Tibial artery (tissue), 4 donors: ENCODE results near the gene MSGN1.
"Not testable (repeated sequence)": the region's sequence is repeated elsewhere in the genome, so short reads cannot be mapped to it uniquely, and the experiment has no call there.

ENCODE experiments used
- DNase-seq, 2 donors: peaks; one replicate each; pipeline ENCODE4 v3.0.0-alpha.2; 2019
- H3K27ac ChIP-seq, 2 donors: fragments of 200-600 bp; sonication (generic) in 1 of 2; 1 replicate in 1 of 2; 2 replicates in 1 of 2; pipeline ENCODE4 v1.5.1; 2018 to 2019; ENCODE audit warnings: mild to moderate bottlenecking in 1 of 2
- H3K27me3 ChIP-seq, 2 donors: fragments of 200-600 bp; sonication (generic) in 1 of 2; one replicate each; pipeline versions ENCODE4 v1.5.1 to v1.6.0; 2016 to 2019
- H3K36me3 ChIP-seq, 3 donors: fragments of 200-600 bp; sonication (generic) in 2 of 3; one replicate each; pipeline ENCODE4 v1.5.1; 2016 to 2019; ENCODE audit warnings: mild to moderate bottlenecking in 2 of 3
- H3K4me1 ChIP-seq, 4 donors: fragments of 200-600 bp; sonication (generic) in 2 of 4; 1 replicate in 3 of 4; 2 replicates in 1 of 4; pipeline ENCODE4 v1.5.1; 2016 to 2019
- H3K4me3 ChIP-seq, 2 donors: fragments of 200-600 bp; sonication (generic) in 1 of 2; 1 replicate in 1 of 2; 2 replicates in 1 of 2; pipeline ENCODE4 v1.5.1; 2018 to 2019; ENCODE audit warnings: mild to moderate bottlenecking in 2 of 2
- H3K9me3 ChIP-seq, 3 donors: fragments of 200-600 bp; sonication (generic) in 1 of 3; one replicate each; pipeline ENCODE4 v1.5.1; 2016 to 2019
- intact Hi-C: fragments of 100-400 bp; cut with DNase I; formaldehyde crosslinking; loops from one replicate; pipeline ENCODE4 v1.15.0; 2023; ENCODE audit warnings: low total_unique reads
- TF ChIP-seq, protein P1 (sequence below), 2 experiments: fragments of 200-600 bp in 1 of 2; fragments of 450-650 bp in 1 of 2; IDR thresholded peaks; one replicate each; pipeline ENCODE4 v1.5.1; 2017 to 2019; ENCODE audit warnings: antibody characterized with exemption in 2 of 2, mild to moderate bottlenecking in 1 of 2, moderate library complexity in 1 of 2

Gene MSGN1

DNA sequence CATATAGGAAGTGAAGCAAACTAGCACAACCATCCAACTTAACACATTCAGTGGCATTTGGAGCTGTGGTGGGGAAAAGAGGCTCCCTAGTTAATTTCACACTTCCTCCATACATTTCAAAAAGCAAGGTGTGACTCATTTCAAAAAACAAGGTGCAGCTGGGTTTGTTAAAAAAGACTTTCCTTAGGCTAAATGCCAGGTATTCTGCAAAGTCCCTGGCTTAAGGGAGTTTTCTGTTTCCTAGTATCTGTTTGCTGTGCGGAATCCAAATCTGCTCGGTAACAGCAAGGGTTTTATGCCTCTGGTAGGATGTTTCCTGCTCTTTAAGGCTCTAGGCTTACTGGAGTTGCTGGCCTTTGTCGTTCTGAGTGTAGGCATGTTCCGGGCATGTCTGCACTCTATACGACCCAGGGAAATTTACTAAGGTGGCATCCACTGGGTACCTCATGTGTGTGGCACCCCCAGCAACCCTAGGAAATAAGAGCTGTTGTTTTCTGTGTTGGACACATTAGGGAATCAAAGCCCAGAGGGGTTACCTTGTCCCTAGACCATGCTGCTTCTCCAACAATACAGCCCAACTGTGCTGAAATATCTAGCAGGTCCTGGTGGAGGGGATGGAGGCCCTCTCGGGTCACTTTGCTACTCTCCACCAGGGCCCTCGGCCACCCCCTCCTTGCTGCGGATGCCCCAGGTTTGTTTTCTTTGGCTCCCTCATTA lies 634 bp upstream of the MSGN1 start:
- TF ChIP-seq, protein P1, sequence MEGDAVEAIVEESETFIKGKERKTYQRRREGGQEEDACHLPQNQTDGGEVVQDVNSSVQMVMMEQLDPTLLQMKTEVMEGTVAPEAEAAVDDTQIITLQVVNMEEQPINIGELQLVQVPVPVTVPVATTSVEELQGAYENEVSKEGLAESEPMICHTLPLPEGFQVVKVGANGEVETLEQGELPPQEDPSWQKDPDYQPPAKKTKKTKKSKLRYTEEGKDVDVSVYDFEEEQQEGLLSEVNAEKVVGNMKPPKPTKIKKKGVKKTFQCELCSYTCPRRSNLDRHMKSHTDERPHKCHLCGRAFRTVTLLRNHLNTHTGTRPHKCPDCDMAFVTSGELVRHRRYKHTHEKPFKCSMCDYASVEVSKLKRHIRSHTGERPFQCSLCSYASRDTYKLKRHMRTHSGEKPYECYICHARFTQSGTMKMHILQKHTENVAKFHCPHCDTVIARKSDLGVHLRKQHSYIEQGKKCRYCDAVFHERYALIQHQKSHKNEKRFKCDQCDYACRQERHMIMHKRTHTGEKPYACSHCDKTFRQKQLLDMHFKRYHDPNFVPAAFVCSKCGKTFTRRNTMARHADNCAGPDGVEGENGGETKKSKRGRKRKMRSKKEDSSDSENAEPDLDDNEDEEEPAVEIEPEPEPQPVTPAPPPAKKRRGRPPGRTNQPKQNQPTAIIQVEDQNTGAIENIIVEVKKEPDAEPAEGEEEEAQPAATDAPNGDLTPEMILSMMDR (IDR thresholded peaks at IDR 0.05), result no peak
- Histone ChIP-seq H3K27me3 (no peaks in the 10 kb centered on the region), H3K36me3 (no peaks in the 10 kb centered on the region), H3K27ac (no peak overlapping the region), H3K4me3 (no peak overlapping the region), H3K9me3 (no peaks in the 10 kb centered on the region), H3K4me1 (peaks cover 0 to 18% (median 5%) of the 10 kb centered on the region in 4 donors)
- no peak for DNase-seq
- intact Hi-C loops, result no loop called here

DNA sequence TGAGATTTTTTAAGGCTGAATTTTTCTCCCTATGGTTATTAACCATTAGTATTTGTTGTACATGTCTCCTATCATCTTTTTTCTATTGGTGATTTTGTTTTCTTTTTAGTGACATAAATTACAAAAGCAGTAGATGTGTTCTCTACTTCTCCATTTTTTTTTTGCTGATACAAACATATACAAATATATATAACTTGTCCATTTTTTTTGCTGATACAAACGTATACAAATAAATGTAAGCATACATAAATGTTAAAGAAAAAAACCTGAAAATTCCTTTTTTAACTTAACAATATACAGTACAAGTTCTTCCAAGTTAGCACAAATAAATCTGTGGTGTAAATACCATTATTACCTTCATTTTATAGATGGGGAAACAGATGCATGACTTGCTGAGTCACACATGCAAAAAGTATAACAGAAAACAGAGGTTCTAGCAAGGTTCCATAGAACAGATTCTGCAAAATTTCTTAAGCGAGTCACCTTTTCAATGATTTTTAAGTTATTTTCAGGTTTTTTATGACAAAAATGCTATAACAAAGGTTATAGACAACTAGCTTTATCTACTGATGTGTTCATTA lies 2.1 kb downstream of the MSGN1 start:
- no peak for DNase-seq

DNA sequence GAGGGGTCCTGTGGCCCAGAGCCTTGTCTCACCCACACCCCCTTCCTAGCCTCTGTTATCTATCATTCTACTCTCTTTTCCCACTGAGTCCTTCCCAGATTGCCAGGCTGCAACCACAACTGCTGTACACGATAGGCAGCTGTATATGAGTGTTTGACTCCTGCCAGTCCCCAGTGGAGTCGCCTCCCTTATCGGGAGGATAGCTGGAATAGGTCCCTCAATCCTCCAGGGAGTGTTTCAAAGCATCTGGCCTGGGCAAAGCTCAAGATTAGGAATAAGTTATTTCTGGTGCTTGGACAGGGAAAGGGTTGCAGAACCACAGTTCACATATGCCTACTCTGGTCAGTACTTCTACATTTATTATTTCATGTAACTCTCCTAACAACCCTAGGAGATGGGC lies 4.8 kb downstream of the MSGN1 start:
- Histone ChIP-seq H3K27me3 (no peaks in the 10 kb centered on the region), H3K9me3 (no peaks in the 10 kb centered on the region), H3K4me1 (peaks cover 0 to 19% (median 12%) of the 10 kb centered on the region in 4 donors), H3K4me3 (no peak overlapping the region), H3K27ac (no peak overlapping the region), H3K36me3 (no peaks in the 10 kb centered on the region)
- intact Hi-C loops, result no loop called here
- TF ChIP-seq, protein P1 (IDR thresholded peaks at IDR 0.05), result no peak
- no peak for DNase-seq

More for the DNA sequence above, 2.1 kb downstream of the MSGN1 start:
- Histone ChIP-seq H3K9me3 (no peaks in the 10 kb centered on the region), H3K4me3 (no peak overlapping the region), H3K27me3 (no peaks in the 10 kb centered on the region), H3K4me1 (peaks cover 0 to 27% (median 14%) of the 10 kb centered on the region in 4 donors), H3K36me3 (no peaks in the 10 kb centered on the region), H3K27ac (no peak overlapping the region)
- intact Hi-C loops, result no loop called here
- TF ChIP-seq, protein P1 (IDR thresholded peaks at IDR 0.05), result no peak

DNA sequence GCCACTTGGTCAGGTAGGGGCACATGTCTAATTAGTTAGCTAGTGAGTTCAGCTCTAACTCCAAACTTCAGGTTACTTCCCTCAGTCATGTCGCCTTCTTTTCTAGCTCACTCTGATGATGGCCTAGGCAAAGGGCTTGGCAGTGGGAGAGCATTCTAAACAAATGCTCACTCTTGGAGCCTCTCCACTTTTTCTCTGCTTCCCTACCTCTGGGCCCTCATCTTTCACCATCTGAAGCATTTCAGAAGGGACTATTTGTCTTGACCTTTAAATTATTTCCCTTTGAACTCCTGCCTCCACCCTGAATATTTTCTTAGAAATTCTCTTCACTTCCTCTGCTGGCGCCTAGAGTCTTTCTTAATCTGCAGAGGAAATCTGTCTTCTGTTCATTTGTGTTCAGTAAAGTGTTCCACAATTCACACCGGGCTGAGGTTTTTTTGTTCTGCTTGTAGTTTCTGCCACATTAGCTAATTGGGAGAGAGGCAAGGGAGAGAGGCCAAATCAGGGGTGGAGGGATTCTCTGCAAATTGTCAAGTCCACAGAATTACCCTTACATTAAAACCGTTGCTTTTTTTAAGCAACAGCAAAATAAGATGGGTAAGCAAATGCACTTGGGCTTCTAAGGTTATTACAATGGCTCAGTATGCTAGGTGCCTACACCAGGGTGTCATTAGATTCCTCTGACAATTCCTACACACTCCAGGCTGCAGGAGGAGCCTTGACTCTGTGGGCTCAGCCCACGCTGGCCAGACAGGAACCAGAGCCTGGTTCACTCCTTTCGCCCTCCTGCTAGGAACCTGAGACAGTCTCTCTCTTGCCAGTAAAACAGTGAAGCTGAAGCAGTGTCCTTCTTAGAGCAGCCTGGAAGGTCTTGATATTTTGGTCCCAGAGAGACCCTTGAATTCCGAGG lies 5.5 kb downstream of the MSGN1 start:
- H3K27me3 ChIP-seq, result no peaks in the 10 kb centered on the region
- no peak overlapping the region for H3K4me3 ChIP-seq
- no peaks in the 10 kb centered on the region for H3K36me3 ChIP-seq
- DNase-seq, result no peak
- intact Hi-C loops, result no loop called here
- H3K9me3 ChIP-seq, result no peaks in the 10 kb centered on the region
- peaks cover 0 to 19% (median 12%) of the 10 kb centered on the region in 4 donors for H3K4me1 ChIP-seq
- TF ChIP-seq, protein P1 (IDR thresholded peaks at IDR 0.05), result no peak
- H3K27ac ChIP-seq, result no peak overlapping the region

DNA sequence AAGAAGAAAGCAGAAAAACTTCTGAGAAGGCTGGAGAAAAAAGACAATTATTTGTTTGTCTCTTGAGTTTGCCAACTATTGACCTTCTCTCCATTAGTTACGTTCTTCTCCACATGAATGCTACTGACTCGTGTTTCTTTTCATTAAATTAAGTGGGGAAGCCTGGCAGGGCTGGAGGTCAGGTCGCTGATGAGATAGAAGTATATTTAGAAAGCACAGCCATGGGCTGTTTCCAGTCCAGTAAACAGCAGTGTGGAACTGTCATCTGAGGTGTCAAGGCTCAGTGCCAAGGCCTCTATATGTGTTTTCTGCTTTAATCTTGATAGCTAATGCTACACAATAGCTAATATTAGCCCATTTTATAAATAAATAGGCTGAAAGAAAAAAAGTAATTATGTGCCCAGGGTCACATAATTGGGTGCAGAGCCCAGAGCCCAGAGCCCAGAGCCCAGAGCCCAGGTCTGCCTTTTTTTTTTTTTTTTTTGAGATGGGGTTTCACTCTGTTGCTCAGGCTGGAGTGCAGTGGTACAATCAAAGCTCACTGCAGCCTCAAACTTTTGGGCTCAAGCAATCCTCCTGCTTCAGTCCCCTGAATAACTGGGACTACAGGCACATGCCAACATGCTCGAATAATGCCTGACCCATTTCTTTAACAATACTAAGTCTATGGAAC lies 6.3 kb downstream of the MSGN1 start:
- H3K9me3 ChIP-seq, result no peaks in the 10 kb centered on the region
- TF ChIP-seq, protein P1 (IDR thresholded peaks at IDR 0.05), result no peak
- H3K4me3 ChIP-seq, result no peak overlapping the region
- no peak overlapping the region for H3K27ac ChIP-seq
- peaks cover 0 to 19% (median 12%) of the 10 kb centered on the region in 4 donors for H3K4me1 ChIP-seq
- no peaks in the 10 kb centered on the region for H3K36me3 ChIP-seq
- intact Hi-C loops, result no loop called here
- DNase-seq, result no peak
- H3K27me3 ChIP-seq, result no peaks in the 10 kb centered on the region

DNA sequence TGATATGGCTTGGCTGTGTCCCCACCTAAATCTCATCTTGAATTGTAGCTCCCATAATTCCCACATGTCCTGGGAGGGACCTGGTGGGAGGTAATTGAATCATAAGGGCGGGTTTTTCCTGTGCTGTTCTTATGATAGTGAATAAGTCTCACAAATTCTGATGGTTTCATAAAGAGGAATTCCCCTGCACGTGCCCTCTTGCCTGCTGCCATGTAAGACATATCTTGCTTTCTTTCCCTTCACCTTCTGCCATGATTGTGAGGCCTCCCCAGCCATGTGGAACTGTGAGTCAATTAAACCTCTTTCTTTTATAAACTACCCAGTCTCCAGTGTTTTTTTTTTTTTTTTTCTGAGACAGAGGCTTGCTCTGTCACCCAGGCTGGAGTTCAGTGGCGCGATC lies 7.4 kb downstream of the MSGN1 start:
- DNase-seq, H3K9me3 ChIP-seq, H3K36me3 ChIP-seq, H3K27ac ChIP-seq, H3K4me3 ChIP-seq, intact Hi-C loops, H3K27me3 ChIP-seq: not testable (repeated sequence)
- peaks cover 0 to 19% (median 12%) of the 10 kb centered on the region in 4 donors for H3K4me1 ChIP-seq
